NCI-H774 (cell line): ENCODE measurements around the gene NCK2.
"Not testable (repeated sequence)": the region's sequence is repeated elsewhere in the genome, so short reads cannot be mapped to it uniquely, and the experiment has no call there.

Experiments
- DNase-seq: peaks from one replicate; lab custom pipeline; 2025; lab: John Stamatoyannopoulos, UW

NCK2 gene

GRCh38 chr2:105894327-105894944, 149.7 kb downstream of the NCK2 start:
- DNase-seq, result no peak

DNA sequence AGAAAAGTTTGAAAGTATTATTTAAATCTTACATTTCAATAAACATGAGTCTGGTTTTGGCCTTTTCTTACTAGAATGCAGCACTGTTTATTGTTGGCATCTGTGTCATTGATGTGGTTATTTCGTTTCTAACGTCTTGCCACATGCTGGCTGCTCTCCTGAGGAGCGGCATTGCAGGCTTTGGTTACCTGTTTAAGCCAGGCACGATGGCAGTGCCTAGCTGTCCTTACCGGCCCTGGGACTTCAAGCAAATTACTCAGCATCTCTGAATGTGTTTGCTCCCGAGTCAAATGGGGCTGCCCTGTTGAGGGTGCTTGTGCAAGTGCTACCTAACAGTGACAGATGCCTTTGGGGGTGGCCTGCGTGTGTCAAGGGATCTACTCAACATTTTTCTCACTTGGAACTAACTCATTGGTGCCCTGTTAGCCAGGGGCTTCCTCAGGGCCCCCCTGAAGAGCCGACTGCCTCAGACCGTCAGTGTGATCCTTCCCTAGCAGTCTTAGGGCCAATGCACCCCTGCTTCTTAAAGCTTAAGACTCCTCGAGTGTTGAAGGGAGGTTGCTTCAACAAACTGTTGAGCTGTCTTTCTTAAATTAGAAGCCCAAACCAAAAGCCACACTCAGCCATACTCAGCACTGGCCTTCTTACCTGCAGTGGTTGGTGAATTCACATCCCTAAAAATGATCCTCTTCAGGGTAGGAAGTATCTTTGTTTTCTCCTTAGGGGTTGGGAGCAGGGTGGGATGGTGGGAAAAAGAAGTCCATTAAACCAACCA, 151.5 kb downstream of the NCK2 start:
- DNase-seq, result no peak

- no peak for DNase-seq
These were observed 152.1 kb downstream of the NCK2 start for GRCh38 chr2:105896765-105897163.

GRCh38 chr2:105897694-105898093, 153.0 kb downstream of the NCK2 start:
- not testable (repeated sequence) for DNase-seq

DNA sequence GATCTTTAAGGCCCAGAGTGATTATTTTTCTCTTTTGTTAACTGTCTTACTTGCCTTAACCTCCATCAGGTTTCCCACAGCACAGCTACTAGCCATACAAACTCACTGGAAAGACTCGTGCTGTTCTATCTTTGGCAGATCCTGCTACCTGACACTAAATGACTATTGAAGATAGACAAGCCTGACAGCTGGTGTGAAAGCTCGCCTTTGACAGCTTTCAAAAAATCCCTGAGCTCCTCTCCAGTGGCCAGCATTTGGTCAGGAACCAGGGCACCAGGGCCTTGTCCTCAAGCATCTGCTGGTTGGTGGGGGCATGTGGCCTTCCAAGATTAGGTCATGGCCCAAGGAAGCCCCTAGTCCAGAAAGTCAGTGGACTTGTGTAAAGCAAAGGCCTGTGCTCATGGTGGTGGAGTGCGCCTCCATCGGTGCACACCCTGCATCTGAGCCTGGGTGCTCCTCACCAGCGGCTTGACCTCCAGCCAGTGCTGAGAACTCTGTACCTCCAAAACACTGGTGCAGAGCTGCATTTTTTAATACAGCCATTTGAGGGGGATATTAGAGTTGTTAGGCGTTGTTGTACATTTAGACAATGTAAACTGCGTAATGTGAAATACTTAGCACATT, 158.5 kb downstream of the NCK2 start:
- no peak for DNase-seq

GRCh38 chr2:105904938-105905337, 160.2 kb downstream of the NCK2 start:
- DNase-seq, result no peak

DNA sequence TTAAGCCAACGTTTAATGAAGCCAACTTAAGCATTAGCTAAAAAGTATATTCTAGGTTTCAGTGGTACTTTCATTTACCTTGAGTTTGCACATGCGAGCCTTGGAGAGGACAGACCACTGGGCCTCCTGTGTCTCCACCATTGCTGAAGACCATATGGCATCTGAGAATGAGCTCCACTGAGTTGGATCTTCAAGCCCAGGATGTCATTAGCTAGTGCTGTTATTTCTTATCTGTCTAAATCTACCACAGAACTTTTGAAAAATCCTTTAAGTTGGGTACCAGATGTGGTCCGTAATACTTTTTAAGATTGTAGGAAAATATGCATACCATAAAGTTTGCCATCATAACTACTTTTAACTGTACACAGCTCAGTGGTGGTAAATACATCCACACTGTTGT, 161.8 kb downstream of the NCK2 start:
- DNase-seq, result no peak

GRCh38 chr2:105907184-105907583, 162.5 kb downstream of the NCK2 start:
- no peak for DNase-seq

DNA sequence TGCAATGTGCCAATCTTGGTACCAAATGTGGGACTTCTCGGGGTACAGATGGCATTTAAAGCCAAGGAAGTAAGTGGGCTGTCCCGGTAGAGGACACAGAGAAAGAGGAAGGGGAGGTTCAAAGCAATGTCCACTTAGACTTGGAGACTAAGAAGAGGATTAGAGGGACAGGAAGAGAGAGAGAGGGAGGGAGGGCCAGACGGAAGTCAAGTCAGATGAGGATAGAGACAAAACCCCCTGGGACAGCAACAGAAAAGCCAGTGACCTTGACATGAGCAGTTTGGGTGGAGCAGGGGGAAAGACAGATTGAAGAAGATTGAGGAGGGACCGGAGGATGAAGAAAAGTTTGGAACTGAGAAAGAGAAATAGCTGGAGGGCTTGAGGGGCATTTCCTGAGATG, 164.5 kb downstream of the NCK2 start:
- no peak for DNase-seq

DNA sequence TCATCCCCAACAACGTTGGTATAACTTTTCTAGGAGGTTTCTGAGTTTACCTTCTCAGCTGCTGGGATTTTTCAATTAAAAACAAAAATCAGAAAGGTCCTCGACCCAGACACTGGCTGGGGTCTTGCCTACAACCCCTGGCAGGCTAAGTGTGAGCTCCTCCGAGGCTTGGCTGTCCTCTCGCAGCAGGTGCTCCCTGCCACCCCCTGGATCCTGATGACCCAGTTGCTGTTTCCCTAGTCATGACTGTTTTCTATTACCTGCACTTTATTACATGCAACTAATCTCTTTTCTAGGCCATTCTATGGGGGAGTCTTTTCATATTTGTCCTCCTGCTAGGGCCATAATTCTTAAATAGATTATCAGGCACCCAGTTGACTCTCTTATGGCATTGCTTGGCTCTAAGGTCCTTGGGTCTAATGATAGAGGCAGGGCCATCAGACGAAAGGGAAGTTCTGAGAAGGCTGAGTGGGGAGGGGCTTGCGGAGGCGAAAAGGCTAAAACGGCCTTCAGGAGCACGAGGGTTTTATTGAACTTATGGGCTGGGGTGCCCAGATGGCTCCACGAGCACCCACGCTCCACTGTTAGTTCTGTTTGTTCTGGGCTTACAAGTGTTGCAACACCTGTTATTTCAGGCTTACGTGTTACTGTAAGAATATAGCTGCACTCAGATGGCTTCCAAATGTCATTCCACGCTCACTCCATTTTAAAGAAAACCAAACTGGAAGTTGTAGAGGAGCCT, 166.0 kb downstream of the NCK2 start:
- DNase-seq, result peak; percentile 34

- DNase-seq, result no peak
These were observed 166.7 kb downstream of the NCK2 start for GRCh38 chr2:105911425-105911824.

DNA sequence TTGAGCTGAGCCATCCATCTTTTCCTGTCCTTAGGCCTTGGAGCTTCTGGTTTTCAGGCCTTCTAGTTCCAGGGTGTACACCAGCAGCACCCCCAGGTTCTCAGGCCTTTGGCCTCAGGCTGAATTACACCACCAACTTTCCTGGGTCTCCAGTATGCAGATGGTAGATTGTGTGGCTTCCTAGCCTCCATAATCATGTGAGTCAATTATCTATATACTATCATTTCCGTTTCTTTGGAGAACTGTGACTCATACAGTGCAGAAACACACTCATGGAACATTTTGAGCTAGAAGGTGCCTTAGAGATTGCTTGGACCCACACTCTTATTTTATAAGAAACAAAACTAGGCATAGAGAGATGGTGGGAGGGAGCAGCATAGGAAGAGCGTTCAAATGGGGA, 167.4 kb downstream of the NCK2 start:
- DNase-seq, result no peak

- DNase-seq, result no peak
These were observed 170.4 kb downstream of the NCK2 start for GRCh38 chr2:105915005-105915558.

GRCh38 chr2:105917226-105917625, 172.5 kb downstream of the NCK2 start:
- no peak for DNase-seq

GRCh38 chr2:105917688-105918087, 173.0 kb downstream of the NCK2 start:
- DNase-seq, result no peak

GRCh38 chr2:105919191-105919811, 174.6 kb downstream of the NCK2 start:
- DNase-seq, result peak; percentile 58

DNA sequence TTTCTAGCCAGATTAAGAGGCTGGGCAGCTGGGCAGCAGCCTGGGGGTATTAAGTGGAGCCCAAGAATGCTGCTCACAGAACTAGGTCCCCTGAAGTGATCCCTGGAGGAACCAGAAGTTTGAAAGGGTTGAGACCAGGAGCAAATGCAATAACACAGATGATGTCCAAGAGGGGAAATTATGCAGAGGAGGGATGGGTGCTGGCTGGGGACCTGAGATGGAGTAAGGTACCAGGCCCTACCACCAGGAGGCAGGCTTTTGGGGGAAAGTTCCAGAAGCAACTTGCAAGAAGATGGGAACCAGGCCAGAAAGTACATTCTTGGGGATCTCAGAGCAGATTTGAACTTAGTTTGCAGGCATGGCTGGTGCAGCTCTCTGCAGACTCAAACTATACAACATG, 175.1 kb downstream of the NCK2 start:
- no peak for DNase-seq

- no peak for DNase-seq
These were observed 179.6 kb downstream of the NCK2 start for GRCh38 chr2:105924271-105924670.

DNA sequence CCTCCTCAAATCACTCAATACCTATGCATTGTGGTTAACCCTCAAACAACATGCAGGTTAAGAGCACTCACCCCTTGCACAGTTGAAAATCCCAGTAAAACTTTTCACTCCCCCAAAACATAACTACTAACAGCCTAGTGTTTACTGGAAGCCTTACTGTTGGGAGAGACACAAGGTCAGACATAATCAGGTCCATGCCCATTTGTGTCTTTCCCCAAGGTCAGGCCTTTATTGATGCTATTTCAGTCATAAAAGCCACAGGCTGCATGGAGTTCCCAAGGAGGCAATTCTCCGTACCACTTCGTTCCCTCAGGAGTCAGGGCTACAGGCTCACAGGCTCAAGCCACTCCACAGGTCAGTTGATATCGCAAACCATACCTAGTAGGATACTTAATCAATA, 180.2 kb downstream of the NCK2 start:
- no peak for DNase-seq

- no peak for DNase-seq
These were observed 180.7 kb downstream of the NCK2 start for GRCh38 chr2:105925390-105925789.

DNA sequence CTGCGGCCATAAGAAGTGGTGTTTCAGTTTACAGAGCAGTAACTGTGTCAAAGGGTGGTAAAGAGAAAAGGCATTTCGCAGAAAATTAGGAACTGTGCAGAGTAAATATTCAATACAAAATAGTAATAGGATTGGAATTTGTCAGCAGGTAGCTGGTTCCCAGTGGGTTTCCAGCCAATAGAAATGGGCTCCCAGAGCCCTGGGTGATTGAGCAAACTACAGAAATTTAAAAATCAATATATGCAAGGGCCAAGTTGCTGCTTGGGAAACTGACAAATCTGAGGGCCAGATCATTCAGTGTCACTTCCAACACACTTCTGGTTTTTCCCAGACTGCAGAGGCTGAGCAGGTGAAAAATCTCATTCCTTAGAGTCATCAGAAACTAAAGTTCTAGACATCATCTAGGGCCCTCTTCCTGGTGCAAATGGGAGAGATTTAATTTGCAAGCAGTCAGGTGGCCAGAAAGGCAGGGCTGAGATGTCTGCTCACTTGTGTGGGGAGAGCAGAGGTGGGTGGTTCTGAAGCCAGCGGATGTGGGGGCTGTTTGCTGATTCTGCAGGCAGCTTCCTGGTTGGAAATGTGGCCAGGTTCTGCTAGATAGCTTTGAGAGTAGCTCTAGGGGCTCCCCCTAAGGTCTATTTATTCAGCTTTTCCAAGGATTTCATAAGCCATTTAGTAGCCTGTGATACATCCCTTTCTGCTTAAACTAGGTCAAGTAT, 182.4 kb downstream of the NCK2 start:
- no peak for DNase-seq
